Gastrocnemius medialis (tissue), 4 donors: Measurements from ENCODE around the gene TNRC18. TPM values are rescaled to one million over a fixed set of nuclear protein-coding genes. Genes with fewer than 3 reads are reported as not detected.
"Not testable (repeated sequence)": the region's sequence is repeated elsewhere in the genome, so short reads cannot be mapped to it uniquely, and the experiment has no call there.

Experiments
- ATAC-seq, 2 donors: fragments of 150-250 bp; one replicate each; pipeline ENCODE4 v1.9.1; 2016
- DNase-seq, 2 donors: peaks; one replicate each; pipeline ENCODE4 v3.0.0-alpha.2; 2019
- H3K27ac ChIP-seq, 4 donors: fragments of 200-600 bp; sonication (generic); 1 replicate in 1 of 4; 2 replicates in 3 of 4; pipeline ENCODE4 v1.5.1; 2016 to 2018; ENCODE audit warnings: mild to moderate bottlenecking in 2 of 4, moderate library complexity in 1 of 4
- H3K27me3 ChIP-seq, 3 donors: fragments of 200-600 bp; sonication (generic) in 2 of 3; 1 replicate in 1 of 3; 2 replicates in 2 of 3; pipeline versions ENCODE4 v1.5.1 to v1.6.0; 2016 to 2019; ENCODE audit warnings: mild to moderate bottlenecking in 1 of 3, moderate library complexity in 1 of 3
- H3K36me3 ChIP-seq, 2 donors: fragments of 200-600 bp; sonication (generic) in 1 of 2; one replicate each; pipeline ENCODE4 v1.5.1; 2017 to 2018
- H3K4me1 ChIP-seq, 2 donors: fragments of 200-600 bp; sonication (generic) in 1 of 2; one replicate each; pipeline ENCODE4 v1.5.1; 2016 to 2017; ENCODE audit warnings: mild to moderate bottlenecking in 2 of 2
- H3K4me3 ChIP-seq, 4 donors: fragments of 200-600 bp; sonication (generic) in 3 of 4; 1 replicate in 1 of 4; 2 replicates in 3 of 4; pipeline ENCODE4 v1.5.1; 2016 to 2019; ENCODE audit warnings: mild to moderate bottlenecking in 2 of 4
- H3K9me3 ChIP-seq, 3 donors: fragments of 200-600 bp; sonication (generic) in 2 of 3; 1 replicate in 1 of 3; 2 replicates in 2 of 3; pipeline ENCODE4 v1.5.1; 2016 to 2019
- POLR2A ChIP-seq, 2 donors: fragments of 450-650 bp; IDR thresholded peaks; one replicate each; pipeline ENCODE4 v1.6.1; 2017; ENCODE audit warnings: antibody characterized with exemption in 2 of 2, mild to moderate bottlenecking in 2 of 2, moderate library complexity in 2 of 2
- in situ Hi-C, 4 donors: fragments of 200-750 bp; cut with MboI; loops; one replicate each; pipeline versions ENCODE4 v1.15.0 to v1.8.0; 2017; ENCODE audit warnings: low sequenced_read_pairs in 4 of 4
- intact Hi-C: fragments of 100-400 bp; cut with DNase I; formaldehyde crosslinking; loops from one replicate; pipeline ENCODE4 v1.15.1; 2023; ENCODE audit warnings: low total_unique reads
- total RNA-seq, 4 donors: library from RNA; depleted of rRNA; stranded (reverse); fragments of >200 nt; gene quantifications; one replicate each; pipeline versions ENCODE4 v1.1.0 to v1.2.3, GENCODE V29; 2016
- TF ChIP-seq, protein P1 (sequence below), 5 experiments: fragments of 450-650 bp in 3 of 5; fragments of 200-600 bp in 2 of 5; sonication (generic) in 2 of 5; IDR thresholded peaks in 4 of 5; conservative IDR thresholded peaks in 1 of 5; 1 replicate in 4 of 5; 2 replicates in 1 of 5; pipeline ENCODE4 v1.5.1; 2016 to 2019; ENCODE audit warnings: antibody characterized with exemption in 5 of 5, mild to moderate bottlenecking in 3 of 5, moderate library complexity in 3 of 5

TNRC18 gene
- total RNA-seq, 4 donors from 2014 or later: 8.7 to 31.2 (median 20.5) TPM

DNA sequence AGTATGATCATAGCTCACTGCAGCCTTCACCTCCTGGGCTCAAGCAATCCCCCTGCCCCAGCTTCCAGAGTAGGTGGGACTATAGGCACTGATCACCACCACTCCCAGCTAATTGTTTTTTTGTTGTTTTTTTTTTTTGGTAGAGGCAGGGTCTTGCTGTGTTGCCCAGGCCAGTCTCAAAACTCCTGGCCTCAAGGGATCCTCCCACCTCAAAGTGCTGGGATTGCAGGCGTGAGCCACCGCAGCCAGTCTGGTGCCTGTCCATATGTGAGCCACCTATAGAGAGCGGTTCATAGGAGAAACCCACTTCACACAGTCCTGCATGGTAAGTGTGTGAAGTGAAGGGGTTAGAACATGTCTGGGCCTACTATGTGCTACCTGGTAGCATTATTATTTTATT lies 93.3 kb downstream of the TNRC18 start:
- in situ Hi-C loops (no loop called here), intact Hi-C loops (no loop called here)
- Histone ChIP-seq H3K27ac (no peak overlapping the region), H3K9me3 (no peaks in the 10 kb centered on the region), H3K36me3 (peaks cover 0 to 26% of the 10 kb centered on the region in 2 donors), H3K4me3 (no peak overlapping the region), H3K4me1 (no peaks in the 10 kb centered on the region), H3K27me3 (no peaks in the 10 kb centered on the region)
- ATAC-seq: no peak
- TF ChIP-seq, protein P1, sequence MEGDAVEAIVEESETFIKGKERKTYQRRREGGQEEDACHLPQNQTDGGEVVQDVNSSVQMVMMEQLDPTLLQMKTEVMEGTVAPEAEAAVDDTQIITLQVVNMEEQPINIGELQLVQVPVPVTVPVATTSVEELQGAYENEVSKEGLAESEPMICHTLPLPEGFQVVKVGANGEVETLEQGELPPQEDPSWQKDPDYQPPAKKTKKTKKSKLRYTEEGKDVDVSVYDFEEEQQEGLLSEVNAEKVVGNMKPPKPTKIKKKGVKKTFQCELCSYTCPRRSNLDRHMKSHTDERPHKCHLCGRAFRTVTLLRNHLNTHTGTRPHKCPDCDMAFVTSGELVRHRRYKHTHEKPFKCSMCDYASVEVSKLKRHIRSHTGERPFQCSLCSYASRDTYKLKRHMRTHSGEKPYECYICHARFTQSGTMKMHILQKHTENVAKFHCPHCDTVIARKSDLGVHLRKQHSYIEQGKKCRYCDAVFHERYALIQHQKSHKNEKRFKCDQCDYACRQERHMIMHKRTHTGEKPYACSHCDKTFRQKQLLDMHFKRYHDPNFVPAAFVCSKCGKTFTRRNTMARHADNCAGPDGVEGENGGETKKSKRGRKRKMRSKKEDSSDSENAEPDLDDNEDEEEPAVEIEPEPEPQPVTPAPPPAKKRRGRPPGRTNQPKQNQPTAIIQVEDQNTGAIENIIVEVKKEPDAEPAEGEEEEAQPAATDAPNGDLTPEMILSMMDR (IDR thresholded peaks at IDR 0.05 in 4 of 5, conservative IDR thresholded peaks at IDR 0.05 in 1 of 5): no peak
- TF ChIP-seq POLR2A (IDR thresholded peaks at IDR 0.05): no peak
- DNase-seq: no peak

DNA sequence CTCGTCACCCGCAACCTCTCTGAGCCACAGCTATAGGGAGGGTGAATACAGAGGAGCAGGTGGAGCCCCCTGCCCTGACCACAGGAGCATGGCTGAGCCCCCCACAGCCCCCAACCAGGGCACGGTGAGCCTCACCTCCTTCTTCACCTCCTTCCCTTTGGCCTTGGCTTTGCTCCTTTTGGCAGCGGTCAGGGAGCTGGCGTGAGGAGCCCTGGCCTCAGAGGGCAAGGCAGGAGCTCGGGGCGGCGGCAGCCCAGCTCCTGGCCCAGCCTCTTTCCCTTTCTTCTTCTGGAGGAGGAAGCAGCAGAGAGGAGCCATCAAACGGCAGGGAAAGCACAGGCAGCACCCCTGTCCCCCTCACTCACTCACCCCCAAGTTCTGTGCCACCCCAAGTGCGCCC lies 98.7 kb downstream of the TNRC18 start:
- in situ Hi-C loops: no loop called here
- Histone ChIP-seq H3K36me3 (peaks cover 0 to 42% of the 10 kb centered on the region in 2 donors), H3K27ac (no peak overlapping the region), H3K4me3 (no peak overlapping the region), H3K4me1 (no peaks in the 10 kb centered on the region), H3K27me3 (no peaks in the 10 kb centered on the region), H3K9me3 (no peaks in the 10 kb centered on the region)
- ATAC-seq (no peak), DNase-seq (no peak)
- no peak for TF ChIP-seq POLR2A (IDR thresholded peaks at IDR 0.05)
- TF ChIP-seq, protein P1 (IDR thresholded peaks at IDR 0.05 in 4 of 5, conservative IDR thresholded peaks at IDR 0.05 in 1 of 5): no peak
- intact Hi-C loops: no loop called here

DNA sequence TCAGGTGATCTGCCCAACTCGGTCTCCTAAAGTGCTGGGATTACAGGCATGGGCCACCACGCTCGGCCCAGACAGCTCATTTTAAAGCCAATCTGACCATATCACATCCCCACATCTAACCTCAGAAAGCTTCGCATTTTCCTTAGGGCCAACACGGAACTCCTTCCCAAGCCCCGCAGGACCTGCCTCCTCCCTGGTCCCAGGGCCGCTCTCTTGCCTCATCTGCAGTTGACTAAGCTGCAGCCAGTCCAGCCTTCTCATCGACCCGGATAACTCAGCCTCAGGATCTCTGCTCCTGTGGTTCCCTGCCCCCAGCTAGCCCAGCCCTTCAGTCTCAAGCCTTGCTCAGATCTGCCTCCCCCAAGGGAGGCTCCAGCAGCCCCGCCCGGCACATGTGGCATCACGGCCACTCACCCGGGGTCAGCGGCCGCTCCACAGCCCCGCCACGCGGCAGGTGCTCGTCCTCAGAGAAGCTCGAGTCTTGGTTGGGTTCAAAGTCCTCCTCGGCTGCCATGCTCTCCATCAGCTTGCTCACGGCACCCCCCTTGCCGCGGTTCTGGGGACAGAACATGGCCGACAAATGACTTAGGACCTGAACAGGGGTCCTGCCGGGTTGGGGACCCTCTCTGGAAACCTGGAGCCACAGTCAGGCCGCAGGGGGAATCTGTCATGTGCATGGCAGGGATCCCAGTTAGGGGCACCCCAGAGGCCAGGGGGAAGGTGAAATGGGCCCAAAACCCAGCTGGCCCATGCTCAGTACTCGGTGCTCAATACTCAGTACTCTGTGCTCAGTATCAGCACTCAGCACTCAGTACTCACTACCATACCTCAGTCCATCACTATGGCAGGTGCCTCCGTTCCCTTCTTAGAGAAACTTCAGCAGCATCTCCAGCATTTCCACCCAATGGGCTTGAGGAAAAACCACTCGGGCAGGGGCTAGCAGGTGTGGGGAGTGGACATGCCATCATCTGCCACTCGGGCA lies 99.5 kb downstream of the TNRC18 start:
- H3K9me3 ChIP-seq, intact Hi-C loops, H3K27me3 ChIP-seq, DNase-seq, ATAC-seq, H3K4me3 ChIP-seq, H3K27ac ChIP-seq, H3K4me1 ChIP-seq, in situ Hi-C loops: not testable (repeated sequence)
- H3K36me3 ChIP-seq: peaks cover 0 to 51% of the 10 kb centered on the region in 2 donors

DNA sequence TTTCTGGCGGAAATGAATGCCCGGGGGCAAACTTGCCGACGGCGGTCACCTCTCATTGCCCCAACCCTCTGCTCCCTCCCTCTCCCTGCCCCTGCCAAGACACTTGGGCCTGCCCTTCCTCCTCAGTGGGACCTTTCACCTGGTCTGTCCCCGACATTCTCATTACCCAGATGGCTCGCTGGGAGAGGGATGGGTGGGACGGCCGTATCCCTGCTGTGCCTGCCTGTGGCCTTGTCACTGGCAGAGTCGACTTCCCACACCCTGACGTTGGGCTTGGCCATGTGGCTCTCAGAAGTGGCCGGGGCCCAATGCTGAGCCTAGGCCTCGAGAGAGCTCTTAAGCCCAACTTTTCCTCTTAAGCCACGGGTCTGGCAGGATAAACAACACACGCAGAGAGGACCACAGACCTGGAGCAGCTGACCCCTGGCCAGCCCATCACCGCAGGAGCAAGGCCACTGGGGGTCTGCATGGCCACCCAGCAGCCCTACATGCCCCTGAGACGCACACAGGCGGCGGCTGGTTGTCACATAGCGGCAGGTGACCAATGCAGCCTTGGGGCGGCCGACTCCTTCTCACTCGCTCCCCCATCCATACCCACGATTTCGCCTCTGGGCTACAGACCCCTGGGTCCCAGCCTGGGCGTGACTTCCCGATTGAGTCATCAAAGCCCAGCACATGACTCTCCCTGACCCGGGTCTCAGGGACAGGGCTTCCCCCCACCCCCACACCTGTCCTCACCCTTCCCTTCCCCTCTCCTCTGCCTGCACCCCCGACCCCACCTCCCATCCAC lies 100.8 kb downstream of the TNRC18 start:
- TF ChIP-seq, protein P1 (IDR thresholded peaks at IDR 0.05 in 4 of 5, conservative IDR thresholded peaks at IDR 0.05 in 1 of 5): no peak
- TF ChIP-seq POLR2A (IDR thresholded peaks at IDR 0.05): no peak
- H3K36me3 ChIP-seq: peaks cover 5 to 64% of the 10 kb centered on the region in 2 donors

More for the DNA sequence above, 100.8 kb downstream of the TNRC18 start:
- no peak for DNase-seq
- H3K27me3 ChIP-seq: no peaks in the 10 kb centered on the region
- H3K27ac ChIP-seq: no peak overlapping the region
- no peak for ATAC-seq
- H3K4me1 ChIP-seq: no peaks in the 10 kb centered on the region
- intact Hi-C loops: no loop called here
- in situ Hi-C loops: no loop called here
- H3K4me3 ChIP-seq: no peak overlapping the region
- peaks cover 0 to 6% (median 0%) of the 10 kb centered on the region in 3 donors for H3K9me3 ChIP-seq
